Adrenal gland (tissue), 5 donors: ENCODE results near the gene ANK2.

ENCODE experiments used
- POLR2A ChIP-seq, 2 donors: fragments of 450-650 bp; IDR thresholded peaks; one replicate each; pipeline ENCODE4 v1.6.1; 2017; ENCODE audit warnings: antibody characterized with exemption in 2 of 2, mild to moderate bottlenecking in 2 of 2, moderate library complexity in 1 of 2
- TF ChIP-seq, protein P1 (sequence below), 6 experiments: fragments of 450-650 bp in 4 of 6; fragments of 200-600 bp in 2 of 6; sonication (generic) in 1 of 6; IDR thresholded peaks; 1 replicate in 5 of 6; 2 replicates in 1 of 6; pipeline versions ENCODE4 v1.5.1 to v1.8.0; 2016 to 2021; ENCODE audit warnings: antibody characterized with exemption in 6 of 6, mild to moderate bottlenecking in 2 of 6, moderate library complexity in 1 of 6
- donor health status: DM: no; HTN: no; CAD: no.

GRCh38 chr4:113303315-113303714 lies 253.9 kb downstream of the ANK2 start:
- TF ChIP-seq, protein P1, sequence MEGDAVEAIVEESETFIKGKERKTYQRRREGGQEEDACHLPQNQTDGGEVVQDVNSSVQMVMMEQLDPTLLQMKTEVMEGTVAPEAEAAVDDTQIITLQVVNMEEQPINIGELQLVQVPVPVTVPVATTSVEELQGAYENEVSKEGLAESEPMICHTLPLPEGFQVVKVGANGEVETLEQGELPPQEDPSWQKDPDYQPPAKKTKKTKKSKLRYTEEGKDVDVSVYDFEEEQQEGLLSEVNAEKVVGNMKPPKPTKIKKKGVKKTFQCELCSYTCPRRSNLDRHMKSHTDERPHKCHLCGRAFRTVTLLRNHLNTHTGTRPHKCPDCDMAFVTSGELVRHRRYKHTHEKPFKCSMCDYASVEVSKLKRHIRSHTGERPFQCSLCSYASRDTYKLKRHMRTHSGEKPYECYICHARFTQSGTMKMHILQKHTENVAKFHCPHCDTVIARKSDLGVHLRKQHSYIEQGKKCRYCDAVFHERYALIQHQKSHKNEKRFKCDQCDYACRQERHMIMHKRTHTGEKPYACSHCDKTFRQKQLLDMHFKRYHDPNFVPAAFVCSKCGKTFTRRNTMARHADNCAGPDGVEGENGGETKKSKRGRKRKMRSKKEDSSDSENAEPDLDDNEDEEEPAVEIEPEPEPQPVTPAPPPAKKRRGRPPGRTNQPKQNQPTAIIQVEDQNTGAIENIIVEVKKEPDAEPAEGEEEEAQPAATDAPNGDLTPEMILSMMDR (IDR thresholded peaks at IDR 0.05), result no peak
- TF ChIP-seq POLR2A (IDR thresholded peaks at IDR 0.05), result no peak
